ENCODE measurements around the gene BDNF.

The BDNF gene

DNA sequence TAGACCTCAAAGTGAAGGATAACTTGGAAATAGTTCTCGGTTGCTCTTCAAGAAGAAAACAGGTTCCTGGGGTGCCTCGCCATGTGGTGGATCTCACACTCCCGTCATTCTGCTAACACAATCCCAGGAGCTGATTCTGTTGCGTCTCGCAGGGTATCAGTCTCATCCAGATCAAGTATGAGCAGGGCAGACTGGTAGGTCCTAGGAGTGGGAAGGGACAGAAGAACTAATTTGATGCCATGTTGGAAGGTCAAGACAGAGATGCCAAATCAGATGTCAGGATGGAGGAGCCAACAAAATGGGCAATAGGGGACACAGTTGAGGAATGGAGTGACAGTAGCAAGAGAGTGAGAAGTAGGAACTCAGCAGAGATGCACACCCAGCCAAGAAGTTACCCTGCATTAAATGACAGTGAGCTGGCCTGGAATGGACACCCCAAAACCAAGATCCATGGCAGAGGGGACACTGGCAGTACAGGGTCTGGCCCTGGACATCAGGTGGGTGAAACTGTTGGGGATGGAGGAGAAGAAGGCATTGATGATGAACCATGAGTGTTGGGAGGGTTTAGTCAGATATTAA lies 76.2 kb downstream of the BDNF start:
- no peak for DNase-seq

DNA sequence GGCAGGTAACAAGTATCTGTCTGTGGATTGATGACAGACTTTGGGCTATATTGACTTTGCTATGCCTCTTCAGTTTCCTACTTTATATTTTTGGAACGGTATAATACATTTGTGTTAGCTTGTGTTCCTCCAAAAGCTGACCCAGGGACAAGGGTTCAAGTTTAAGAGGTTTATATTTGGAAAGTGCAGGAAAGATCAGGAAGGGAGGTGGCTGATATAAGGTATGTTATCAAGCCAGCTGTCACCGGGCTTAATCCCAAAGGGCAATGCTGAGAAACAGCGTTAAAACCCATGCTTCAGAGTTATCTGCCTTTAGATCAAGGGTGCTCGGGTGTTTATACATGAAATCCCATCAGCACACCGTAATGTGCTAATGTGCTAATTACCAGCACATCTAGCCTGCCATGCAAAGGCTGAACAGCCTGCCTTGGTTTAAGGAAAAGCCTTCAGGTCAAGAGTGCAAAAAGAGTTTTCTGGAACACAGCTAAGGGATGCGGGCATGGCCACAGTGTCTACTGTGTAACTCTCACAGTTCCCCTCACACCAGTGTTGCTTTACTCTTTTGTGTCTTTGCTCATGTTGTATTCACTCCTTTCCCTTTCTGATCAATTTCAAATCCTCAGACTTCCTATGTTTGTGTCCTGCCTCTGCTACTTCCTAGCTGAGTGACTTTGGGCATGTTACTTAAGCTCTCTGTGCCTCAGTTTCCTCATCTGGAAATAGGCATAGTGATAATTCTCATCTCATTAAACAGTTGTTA lies 77.5 kb downstream of the BDNF start:
- no peak for DNase-seq

DNA sequence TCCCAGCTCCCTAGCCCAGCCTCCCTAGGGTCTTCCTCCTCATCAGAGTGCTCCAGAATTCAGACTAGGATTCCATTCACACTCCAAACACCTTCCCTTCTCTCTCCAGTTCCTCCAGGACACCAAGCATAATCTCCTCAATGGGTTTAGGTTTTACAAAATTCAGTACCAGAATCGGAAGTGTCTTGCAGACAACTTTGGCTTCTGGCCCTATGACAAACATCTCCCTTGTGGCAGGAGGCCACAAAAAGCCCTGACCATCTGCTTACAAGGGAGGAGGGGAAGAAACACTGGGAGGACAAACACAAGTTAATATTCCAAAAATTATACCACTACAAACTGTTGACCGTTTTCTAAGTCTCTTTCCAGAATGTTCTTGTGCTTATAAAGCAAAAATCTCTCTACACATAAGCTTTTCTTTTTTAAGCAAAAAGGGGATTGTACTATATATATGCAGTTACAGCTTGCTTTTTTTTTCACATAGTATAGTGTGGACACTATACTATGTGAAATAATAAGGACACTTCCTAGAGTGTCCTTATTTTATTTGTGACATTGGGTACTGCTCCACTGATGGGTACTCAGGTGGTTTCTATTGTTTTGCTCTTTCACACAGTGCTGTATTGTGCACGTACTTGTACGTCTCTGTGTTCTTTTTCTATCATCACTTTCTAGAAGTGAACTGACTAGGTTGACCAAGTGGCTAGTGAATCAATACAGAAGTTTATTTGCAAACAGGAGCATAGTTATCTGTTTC lies 78.7 kb downstream of the BDNF start:
- DNase-seq = no peak

DNA sequence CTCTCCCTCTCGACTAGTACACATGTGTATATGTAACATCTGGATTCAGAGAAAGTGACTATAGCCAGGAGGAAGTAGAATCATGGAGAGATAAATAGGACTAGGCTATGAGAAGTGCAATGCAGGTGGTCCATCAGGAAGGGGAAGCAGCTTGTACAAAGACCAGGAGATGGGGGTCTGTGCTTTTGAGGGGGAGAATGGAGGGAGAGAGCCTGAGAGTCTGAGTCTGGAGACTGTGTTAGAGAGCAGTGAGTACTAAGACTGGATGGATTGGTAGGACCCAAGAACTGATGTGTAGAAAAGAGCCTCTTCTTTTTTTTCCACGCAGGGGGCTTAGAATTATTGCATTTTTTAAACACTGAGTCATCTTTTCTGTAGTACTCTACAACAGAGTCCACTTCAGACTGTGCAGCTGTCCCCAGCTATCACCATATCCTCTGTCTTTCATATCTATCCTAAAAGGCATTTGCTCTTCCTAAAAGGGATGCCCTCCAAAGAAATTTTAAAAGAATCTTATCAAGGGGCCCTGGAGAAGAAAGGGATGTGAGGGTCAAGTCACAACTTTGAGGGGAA lies 80.4 kb downstream of the BDNF start:
- no peak for DNase-seq

DNA sequence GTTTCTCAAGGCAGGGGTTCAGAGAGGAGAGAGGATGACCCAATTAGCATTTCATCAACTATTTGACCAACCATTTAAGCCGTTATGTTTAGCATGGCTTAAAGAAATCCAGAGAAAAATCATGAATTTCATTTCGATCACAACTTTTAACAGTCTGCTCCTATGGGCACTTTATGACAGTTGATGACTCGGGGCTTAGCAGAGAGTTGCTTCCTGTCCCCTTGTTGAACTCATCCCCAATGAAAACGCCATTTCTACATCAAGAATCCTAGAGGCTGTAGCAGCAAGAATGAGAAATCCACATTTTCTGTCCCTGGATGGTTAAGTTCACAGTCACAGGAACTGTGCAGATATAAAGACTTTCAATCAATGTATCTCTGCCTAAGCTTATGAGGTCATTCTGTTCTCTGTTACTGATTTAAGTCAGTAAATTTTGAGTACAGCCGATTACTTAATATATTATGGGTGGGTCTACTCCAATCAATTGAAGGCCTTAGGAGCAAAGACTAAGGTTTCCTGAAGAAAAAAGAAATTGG lies 81.1 kb downstream of the BDNF start:
- no peak for DNase-seq

DNA sequence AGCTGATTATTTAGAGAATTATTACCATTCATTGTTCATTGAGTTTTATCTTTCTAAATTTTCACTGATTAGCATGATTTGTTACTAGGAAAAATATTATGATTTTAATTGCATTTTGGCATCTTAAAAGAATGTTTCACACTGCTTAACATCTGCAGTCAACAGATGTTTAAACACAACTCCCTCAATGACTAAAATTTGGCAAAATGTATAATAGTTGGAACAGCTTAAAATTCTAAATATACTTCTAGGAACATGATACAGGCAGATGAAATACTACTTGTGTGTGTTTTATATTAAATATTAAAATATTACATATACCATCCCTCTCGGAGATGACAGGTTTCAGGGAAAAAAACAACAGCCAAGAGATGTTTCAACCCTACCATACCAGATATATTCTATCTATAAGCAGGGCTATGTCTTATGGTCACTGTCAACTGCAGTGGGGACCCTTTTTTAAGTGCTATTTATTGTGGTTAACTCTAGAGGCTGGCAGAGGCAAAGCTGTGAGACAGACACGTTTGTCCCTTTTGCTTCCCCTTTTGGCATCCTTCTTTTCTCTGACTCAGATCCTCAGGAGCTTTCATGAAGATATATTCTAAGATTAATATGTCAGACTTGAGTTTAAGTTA lies 81.9 kb downstream of the BDNF start:
- DNase-seq = no peak

DNA sequence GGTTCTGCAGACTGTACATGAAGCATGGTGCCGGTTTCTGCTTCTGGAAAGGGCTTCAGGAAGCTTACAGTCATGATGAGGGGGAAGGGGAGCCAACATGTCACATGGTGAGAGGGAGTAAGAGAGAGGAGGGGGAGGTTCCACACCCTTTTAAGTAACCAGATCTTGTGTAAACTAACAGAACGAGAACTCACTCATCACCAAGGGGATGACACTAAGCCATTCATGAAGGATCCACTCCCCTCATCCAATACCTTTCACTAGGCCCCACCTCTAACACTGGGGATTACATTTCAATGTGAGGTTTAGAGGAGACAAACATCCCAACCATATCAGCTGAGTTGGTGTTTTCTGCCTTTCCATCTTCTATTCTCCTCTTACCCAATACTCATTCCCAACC lies 83.5 kb downstream of the BDNF start:
- DNase-seq = no peak

DNA sequence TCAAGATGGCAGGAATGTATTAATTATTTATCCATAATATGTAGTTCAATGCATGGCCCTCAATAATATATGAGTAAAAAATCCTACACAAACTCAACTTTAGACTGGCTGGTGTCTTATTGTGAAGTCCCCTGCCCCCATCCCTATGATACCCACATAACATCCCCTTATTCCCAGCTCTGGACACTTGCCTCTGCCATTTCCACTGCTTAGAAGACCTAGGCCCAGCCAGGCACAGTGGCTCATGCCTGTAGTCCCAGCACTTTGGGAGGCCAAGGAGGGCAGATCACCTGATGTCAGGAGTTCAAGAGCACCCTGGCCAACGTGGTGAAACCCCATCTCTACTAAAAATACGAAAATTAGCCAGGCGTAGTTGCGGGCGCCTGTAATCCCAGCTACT lies 84.4 kb downstream of the BDNF start:
- no peak for DNase-seq

DNA sequence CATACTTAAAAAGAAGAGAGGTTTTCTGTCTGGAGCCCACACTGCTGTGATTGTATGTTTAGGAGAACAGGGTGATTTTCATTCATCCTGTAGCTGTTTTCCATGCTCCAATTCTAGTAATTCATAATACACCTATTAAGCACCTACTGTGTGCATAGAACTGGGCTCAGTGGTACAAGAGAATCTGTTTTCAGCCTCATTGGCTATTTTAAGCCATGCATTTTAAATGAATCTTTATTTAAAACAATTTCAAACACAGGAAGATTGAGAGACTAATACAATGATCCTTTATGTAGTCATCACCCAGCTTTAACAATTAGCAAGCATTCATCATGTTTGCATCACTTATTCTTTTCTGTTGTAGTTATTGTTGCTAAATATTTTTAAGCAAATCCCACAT lies 86.2 kb downstream of the BDNF start:
- DNase-seq = no peak

DNA sequence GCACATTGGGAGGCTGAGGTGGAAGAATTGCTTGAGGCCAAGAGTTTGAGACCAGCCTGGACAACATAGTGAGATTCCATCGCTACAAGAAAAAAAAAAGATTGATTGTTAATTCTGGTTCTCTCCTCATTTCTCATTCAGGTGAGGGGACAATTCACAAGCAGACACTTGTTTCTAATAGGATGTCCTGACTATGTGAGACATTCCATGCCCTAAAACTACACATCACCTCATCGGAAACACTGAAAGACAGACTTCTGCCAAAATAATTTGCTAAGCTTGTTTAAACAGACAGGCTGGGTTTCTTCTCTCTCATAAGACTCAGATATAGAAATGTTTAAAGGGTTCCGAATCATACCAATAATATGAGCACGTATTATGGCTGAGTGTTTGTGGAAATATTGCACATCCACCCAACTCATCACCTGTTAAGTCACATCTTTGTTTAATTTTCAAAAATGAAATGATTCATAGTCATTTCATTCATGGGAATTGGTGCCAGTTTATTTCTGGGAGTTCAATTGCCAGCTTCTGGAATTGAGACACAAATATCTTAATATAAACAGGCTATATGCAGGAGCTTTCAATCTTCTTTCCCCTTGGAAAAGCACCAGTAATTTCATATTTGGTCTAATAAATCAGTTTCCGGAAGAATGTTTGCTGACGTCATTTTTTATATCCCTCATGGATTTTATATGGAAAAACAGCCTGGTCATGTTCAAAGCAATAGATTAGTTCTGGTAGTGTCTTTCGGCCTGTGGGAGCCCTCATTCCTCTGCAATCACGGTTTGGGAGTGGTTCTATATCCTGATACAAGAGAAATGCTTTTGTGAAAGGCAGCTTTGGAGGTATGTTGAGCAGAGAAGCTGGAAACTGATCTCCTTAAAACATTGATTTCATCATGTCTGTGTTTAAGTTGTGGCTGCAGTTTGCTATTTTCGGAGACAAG lies 87.0 kb downstream of the BDNF start:
- DNase-seq = no peak

DNA sequence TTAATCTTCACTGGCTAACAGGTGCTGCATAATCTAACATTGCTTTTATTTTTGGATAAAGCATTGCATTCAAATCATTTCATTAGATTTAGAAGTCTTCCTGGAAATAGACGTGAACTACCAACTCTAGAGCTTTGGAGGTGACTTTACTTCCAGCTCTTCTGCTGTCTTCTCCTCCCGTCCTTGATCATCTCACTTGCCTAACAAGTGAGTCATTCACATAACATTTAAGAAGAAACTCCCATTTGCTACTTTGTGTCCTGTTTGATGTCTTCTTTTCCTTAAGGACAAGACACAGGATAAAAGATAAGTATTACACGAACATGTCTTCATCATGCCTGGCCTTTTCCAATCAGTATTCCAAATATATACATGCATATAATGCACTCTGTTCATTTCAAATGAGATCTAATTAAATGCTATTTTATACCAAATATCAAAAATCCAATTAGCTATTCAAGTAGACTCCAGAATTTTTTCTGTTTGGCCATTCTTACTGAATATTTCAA lies 88.3 kb downstream of the BDNF start:
- DNase-seq = no peak

DNA sequence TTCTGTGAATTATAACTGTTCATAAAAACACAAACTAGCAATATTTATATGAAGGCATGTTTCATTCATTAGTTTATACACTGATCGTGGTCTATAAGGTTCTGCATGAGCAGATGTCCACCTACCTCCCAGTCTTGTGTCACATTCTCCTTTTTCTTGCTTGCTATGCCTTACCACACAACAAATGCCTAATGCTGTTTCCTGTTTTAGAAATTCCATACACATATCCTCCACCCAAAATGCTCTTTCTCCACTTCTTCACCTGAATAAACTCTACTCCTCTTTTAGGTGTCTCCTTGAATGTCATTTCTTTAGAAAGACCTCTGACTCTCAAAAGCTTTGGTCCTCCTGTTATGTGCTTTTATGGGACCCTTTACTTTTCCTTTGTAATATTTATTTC lies 88.9 kb downstream of the BDNF start:
- DNase-seq = no peak

DNA sequence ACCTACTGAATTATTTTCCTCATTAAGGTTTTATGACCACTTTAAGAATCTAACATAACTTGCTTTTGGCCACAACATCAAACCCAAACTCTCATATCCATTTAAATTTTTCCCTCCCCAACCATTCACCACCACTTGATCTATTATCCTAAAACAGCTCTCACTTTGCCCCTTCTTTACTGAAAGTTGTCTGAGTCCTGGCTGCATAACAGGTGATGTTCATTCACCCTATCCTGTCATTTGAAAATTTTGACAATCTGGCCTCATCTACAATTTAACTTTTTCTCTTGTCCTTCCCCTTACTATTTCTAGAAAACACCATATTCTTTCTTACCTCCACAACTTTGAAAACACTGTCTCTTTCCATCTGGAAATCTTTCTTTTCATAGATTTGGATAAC lies 89.3 kb downstream of the BDNF start:
- DNase-seq = no peak

DNA sequence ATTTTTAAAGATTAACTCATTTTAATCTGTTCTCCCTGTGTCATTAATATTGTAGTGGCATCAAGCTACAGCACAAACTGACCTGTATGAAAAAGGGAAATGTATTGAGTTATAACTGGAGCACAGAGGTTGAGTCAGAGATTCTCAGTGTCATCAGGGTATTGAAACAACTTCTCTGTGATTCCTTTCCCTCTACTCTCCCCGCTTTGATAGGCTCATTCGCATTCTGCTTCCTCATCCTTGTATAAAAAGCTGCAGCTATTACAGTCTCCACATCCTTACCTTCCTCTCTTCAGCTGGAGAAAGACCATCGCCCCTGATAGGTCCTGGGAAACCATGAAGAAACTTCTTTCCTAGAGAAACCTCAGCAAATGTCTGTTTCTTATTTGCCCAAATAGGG lies 90.0 kb downstream of the BDNF start:
- DNase-seq = no peak

DNA sequence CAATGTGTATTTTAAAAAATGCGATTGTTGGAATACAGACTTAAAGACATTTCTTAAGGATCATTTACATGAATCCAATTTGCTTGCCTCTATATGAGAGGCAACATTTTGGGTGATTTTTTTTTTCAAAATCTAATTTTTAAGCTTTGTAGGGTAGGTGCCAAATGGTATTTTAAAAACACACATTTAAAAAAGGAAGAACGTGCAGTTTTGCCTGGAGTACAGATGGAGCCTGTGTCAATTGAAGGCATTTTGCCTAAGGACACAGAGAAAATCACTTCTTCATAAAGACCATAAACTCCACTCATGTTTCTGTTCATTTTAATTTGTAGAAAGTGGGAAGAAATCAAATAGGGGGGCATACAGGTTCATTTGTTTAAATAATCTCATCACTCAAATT lies 91.3 kb downstream of the BDNF start:
- no peak for DNase-seq

DNA sequence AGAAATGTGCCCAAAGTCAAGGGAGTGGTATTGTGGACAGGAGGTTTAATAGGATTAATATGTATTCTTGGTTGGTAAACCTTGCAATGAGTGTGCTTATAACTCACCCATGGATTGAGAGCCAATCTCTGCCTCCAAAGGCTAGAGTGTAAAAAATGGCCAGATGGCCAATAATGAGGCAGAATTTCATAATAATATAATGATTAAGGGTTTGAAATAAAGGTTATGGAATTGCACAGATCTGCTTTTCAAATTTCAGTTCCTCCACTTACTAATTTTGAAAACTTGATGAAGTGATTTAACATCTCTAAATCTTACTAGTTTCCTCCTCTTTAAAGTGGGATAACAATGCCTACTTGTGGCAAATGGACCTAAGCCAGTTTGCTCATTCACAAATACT lies 94.8 kb downstream of the BDNF start:
- DNase-seq = no peak

All from NCI-H510A treated with DMSO at 0.1 percent for 48 hours (cell line).